H1 (cell line): ENCODE data around the gene MOB3B.

Experiments used
- ASH2L ChIP-seq: fragments of 200-600, 300-600 bp; sonication (generic); IDR thresholded peaks from one replicate; pipeline ENCODE4 v1.7.1; 2017; ENCODE audit warnings: low read length
- FOSL1 ChIP-seq: IDR thresholded peaks from 2 replicates; pipeline ENCODE4 v1.6.1; 2011; ENCODE audit warnings: mild to moderate bottlenecking, low read depth, low read length, moderate library complexity; ENCODE audit not compliant: insufficient read depth
- JUN ChIP-seq: IDR thresholded peaks from 2 replicates; pipeline ENCODE4 v1.6.1; 2011; ENCODE audit warnings: low read depth, mild to moderate bottlenecking, improper control_type of control experiment, low read length
- JUND ChIP-seq: IDR thresholded peaks from 2 replicates; pipeline ENCODE4 v1.6.1; 2011; ENCODE audit warnings: mild to moderate bottlenecking, improper control_type of control experiment, low read length
- TF ChIP-seq, protein P1 (sequence below), 3 experiments: IDR thresholded peaks; 1 replicate in 2 of 3; 2 replicates in 1 of 3; pipeline versions ENCODE4 v1.5.1 to v1.6.1; 2011; ENCODE audit warnings: low read length in 3 of 3, mild to moderate bottlenecking in 3 of 3, inconsistent platforms in 2 of 3, low read depth in 1 of 3, moderate library complexity in 1 of 3; ENCODE audit not compliant: insufficient read depth in 1 of 3; ENCODE audit errors: control extremely low read depth in 1 of 3

DNA sequence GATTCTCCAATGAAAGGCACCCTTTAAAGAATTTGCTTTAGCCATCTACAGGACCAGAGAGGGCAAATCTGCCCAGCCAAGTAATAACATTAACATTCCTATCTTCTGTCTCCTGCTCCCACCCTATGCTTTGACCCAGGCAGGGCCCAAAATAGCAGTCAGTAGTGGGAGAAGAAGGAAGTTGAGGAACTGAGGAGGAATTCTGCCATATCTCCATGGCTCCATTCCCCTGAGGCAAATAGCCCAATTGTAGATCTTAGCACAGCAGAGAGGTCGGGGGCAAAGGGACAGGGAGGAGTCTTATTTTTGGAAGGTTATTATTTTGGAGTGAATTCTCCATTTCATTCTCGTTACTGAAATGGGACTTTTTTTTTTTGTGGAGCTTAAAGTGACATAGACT is 116.7 kb downstream of the MOB3B start:
- TF ChIP-seq JUND (no peak), FOSL1 (no peak), ASH2L (no peak), JUN (no peak)
- TF ChIP-seq, protein P1, sequence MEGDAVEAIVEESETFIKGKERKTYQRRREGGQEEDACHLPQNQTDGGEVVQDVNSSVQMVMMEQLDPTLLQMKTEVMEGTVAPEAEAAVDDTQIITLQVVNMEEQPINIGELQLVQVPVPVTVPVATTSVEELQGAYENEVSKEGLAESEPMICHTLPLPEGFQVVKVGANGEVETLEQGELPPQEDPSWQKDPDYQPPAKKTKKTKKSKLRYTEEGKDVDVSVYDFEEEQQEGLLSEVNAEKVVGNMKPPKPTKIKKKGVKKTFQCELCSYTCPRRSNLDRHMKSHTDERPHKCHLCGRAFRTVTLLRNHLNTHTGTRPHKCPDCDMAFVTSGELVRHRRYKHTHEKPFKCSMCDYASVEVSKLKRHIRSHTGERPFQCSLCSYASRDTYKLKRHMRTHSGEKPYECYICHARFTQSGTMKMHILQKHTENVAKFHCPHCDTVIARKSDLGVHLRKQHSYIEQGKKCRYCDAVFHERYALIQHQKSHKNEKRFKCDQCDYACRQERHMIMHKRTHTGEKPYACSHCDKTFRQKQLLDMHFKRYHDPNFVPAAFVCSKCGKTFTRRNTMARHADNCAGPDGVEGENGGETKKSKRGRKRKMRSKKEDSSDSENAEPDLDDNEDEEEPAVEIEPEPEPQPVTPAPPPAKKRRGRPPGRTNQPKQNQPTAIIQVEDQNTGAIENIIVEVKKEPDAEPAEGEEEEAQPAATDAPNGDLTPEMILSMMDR (IDR thresholded peaks at IDR 0.05; ENCODE audit: control extremely low read depth in 1 of 3, insufficient read depth in 1 of 3, low read depth in 1 of 3, low read length in 3 of 3): no peak
